Measurements from ENCODE around the gene ALDH9A1. TPM values are rescaled to one million over a fixed set of nuclear protein-coding genes. Genes with fewer than 3 reads are reported as not detected.
"Not testable (repeated sequence)": the region's sequence is repeated elsewhere in the genome, so short reads cannot be mapped to it uniquely, and the experiment has no call there.

The ALDH9A1 gene
- total RNA-seq, 4 donors from 2014 or later, result 55.3 to 109 (median 74.5) TPM

DNA sequence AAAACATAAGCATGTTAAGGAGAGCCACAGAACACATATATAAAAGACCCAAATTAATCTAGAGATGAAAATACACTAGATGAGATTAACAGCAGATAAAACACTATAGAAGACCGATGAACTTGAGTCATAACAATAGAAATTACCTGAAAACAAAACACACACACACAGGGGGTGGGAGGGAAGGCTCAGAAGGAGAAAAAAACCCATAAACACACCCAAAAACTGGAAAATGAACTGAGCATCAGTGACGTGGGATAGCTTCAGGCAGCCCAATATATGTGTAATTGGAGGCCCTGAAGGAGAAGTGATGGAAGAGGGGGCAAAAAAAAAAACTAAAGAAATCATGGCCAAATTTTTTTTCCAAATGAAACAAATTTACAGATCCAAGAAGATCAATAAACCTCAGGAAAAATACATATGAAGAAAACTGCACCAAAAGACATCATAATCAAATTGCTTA is 11.4 kb downstream of the ALDH9A1 start:
- H3K36me3 ChIP-seq, result peaks cover 0 to 48% (median 0%) of the 10 kb centered on the region in 3 donors
- TF ChIP-seq, protein P1, sequence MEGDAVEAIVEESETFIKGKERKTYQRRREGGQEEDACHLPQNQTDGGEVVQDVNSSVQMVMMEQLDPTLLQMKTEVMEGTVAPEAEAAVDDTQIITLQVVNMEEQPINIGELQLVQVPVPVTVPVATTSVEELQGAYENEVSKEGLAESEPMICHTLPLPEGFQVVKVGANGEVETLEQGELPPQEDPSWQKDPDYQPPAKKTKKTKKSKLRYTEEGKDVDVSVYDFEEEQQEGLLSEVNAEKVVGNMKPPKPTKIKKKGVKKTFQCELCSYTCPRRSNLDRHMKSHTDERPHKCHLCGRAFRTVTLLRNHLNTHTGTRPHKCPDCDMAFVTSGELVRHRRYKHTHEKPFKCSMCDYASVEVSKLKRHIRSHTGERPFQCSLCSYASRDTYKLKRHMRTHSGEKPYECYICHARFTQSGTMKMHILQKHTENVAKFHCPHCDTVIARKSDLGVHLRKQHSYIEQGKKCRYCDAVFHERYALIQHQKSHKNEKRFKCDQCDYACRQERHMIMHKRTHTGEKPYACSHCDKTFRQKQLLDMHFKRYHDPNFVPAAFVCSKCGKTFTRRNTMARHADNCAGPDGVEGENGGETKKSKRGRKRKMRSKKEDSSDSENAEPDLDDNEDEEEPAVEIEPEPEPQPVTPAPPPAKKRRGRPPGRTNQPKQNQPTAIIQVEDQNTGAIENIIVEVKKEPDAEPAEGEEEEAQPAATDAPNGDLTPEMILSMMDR (IDR thresholded peaks at IDR 0.05), result no peak
- no peak for TF ChIP-seq EP300 (IDR thresholded peaks at IDR 0.05)
- no peak for TF ChIP-seq POLR2A (IDR thresholded peaks at IDR 0.05)
- H3K4me1 ChIP-seq, result no peaks in the 10 kb centered on the region
- H3K9me3 ChIP-seq, result peaks cover 0 to 4% (median 0%) of the 10 kb centered on the region in 4 donors
- H3K4me3 ChIP-seq, result no peak overlapping the region
- 88 to 93% methylated on average over 2 of the region's 2 CpGs for WGBS, 2 donors
- H3K27ac ChIP-seq, result no peak overlapping the region
- DNase-seq (ENCODE audit: low spot score in 2 of 2), result no peak
- H3K27me3 ChIP-seq, result no peaks in the 10 kb centered on the region

- DNase-seq (ENCODE audit: low spot score in 2 of 2), result no peak
- WGBS, 2 donors, result 81 to 86% methylated on average over 6 of the region's 6 CpGs
- peaks cover 0 to 4% (median 0%) of the 10 kb centered on the region in 4 donors for H3K9me3 ChIP-seq
- H3K27ac ChIP-seq, result no peak overlapping the region
- no peaks in the 10 kb centered on the region for H3K27me3 ChIP-seq
- no peak for TF ChIP-seq POLR2A (IDR thresholded peaks at IDR 0.05)
- TF ChIP-seq, protein P1 (IDR thresholded peaks at IDR 0.05), result no peak
- no peak for TF ChIP-seq EP300 (IDR thresholded peaks at IDR 0.05)
- H3K36me3 ChIP-seq, result peaks cover 0 to 51% (median 0%) of the 10 kb centered on the region in 3 donors
- no peaks in the 10 kb centered on the region for H3K4me1 ChIP-seq
- H3K4me3 ChIP-seq, result no peak overlapping the region
Measured at GRCh38 chr1:165686121-165686970, 12.0 kb downstream of the ALDH9A1 start.

- WGBS, 2 donors, result 30 to 47% methylated on average over 1 of the region's 1 CpG
Measured at GRCh38 chr1:165683848-165684485, 14.4 kb downstream of the ALDH9A1 start.

DNA sequence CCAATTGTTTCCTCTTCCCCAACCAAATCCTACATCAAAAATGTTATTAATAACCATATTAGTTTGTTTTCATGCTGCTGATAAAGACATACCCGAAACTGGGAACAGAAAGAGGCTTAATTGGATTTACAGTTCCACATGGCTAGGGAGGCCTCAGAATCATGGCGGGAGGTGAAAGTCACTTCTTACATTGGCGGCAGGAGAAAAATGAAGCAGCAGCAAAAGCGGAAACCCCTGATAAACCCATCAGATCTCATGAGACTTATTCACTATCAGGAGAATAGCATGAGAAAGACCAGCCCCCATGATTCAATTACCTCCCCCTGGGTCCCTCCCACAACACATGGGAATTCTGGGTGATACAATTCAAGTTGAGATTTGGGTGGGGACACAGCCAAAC is 17.6 kb downstream of the ALDH9A1 start:
- WGBS, 2 donors, result 96% methylated on average over 4 of the region's 4 CpGs
- H3K27me3 ChIP-seq; H3K4me3 ChIP-seq; H3K4me1 ChIP-seq; DNase-seq (ENCODE audit: low spot score in 2 of 2); H3K9me3 ChIP-seq; H3K27ac ChIP-seq: not testable (repeated sequence)
- H3K36me3 ChIP-seq, result peaks cover 4 to 76% (median 4%) of the 10 kb centered on the region in 3 donors

More at GRCh38 chr1:165683848-165684485, 14.4 kb downstream of the ALDH9A1 start:
- no peak for DNase-seq (ENCODE audit: low spot score in 2 of 2)
- H3K9me3 ChIP-seq, result peaks cover 0 to 4% (median 0%) of the 10 kb centered on the region in 4 donors
- no peak overlapping the region for H3K27ac ChIP-seq
- H3K4me3 ChIP-seq, result no peak overlapping the region
- no peaks in the 10 kb centered on the region for H3K4me1 ChIP-seq
- peaks cover 3 to 52% (median 4%) of the 10 kb centered on the region in 3 donors for H3K36me3 ChIP-seq
- TF ChIP-seq, protein P1 (IDR thresholded peaks at IDR 0.05), result no peak
- no peak for TF ChIP-seq POLR2A (IDR thresholded peaks at IDR 0.05)
- TF ChIP-seq EP300 (IDR thresholded peaks at IDR 0.05), result no peak
- no peaks in the 10 kb centered on the region for H3K27me3 ChIP-seq

DNA sequence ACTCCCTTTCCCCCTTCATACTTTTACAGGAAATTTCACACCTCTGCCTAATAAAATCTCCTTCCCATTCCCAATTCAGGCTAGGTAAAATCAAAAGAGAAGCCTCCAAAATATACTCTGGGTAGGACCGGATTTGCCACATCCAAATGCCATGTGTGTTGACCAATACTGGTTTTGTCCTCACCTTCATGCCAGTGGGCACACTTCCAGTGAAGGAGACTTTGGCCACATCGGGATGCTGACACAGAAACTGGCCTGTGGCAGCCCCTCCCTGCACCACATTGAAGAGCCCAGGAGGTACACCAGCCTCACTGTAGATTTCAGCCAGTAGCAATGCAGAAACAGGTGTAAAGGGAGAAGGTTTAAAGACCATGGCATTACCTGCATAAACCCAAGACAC is 18.1 kb downstream of the ALDH9A1 start:
- WGBS, 2 donors, result 97 to 100% methylated on average over 2 of the region's 2 CpGs
- H3K9me3 ChIP-seq, result no peaks in the 10 kb centered on the region

More for the DNA sequence above, 18.1 kb downstream of the ALDH9A1 start:
- no peaks in the 10 kb centered on the region for H3K27me3 ChIP-seq
- H3K27ac ChIP-seq, result no peak overlapping the region
- H3K4me1 ChIP-seq, result no peaks in the 10 kb centered on the region
- H3K4me3 ChIP-seq, result no peak overlapping the region
- TF ChIP-seq POLR2A (IDR thresholded peaks at IDR 0.05), result no peak
- TF ChIP-seq, protein P1 (IDR thresholded peaks at IDR 0.05), result no peak
- TF ChIP-seq EP300 (IDR thresholded peaks at IDR 0.05), result no peak
- DNase-seq (ENCODE audit: low spot score in 2 of 2), result no peak
- peaks cover 4 to 81% (median 4%) of the 10 kb centered on the region in 3 donors for H3K36me3 ChIP-seq

All from tibial nerve (tissue), 4 donors.